Spleen (tissue), 7 donors: ENCODE measurements around the gene SORCS2.

Experiments used
- CTCF ChIP-seq, 11 experiments: fragments of 200-600 bp in 7 of 11; fragments of 450-650 bp in 4 of 11; sonication (generic) in 4 of 11; IDR thresholded peaks in 8 of 11; conservative IDR thresholded peaks in 3 of 11; 1 replicate in 7 of 11; 2 replicates in 4 of 11; pipeline versions ENCODE4 v1.4.0 to v1.8.0; 2016 to 2021; ENCODE audit warnings: antibody characterized with exemption in 11 of 11, inconsistent platforms in 4 of 11, mild to moderate bottlenecking in 1 of 11
- POLR2AphosphoS5 ChIP-seq, 3 donors: sonication (generic); formaldehyde crosslinking; IDR thresholded peaks; one replicate each; pipeline ENCODE4 v1.5.1; 2017; ENCODE audit warnings: antibody characterized with exemption in 3 of 3
- donor health status: DM: no; HTN: no; CAD: no; lungs with moderate emphysema.
- donor health status: DM: no; HTN: no; CAD: no.
- donor health status: DM: no; HTN: no; CAD: no.

GRCh38 chr4:7513671-7514070 lies 321.3 kb downstream of the SORCS2 start:
- TF ChIP-seq CTCF (IDR thresholded peaks at IDR 0.05 in 8 of 11, conservative IDR thresholded peaks at IDR 0.05 in 3 of 11) = no peak
- TF ChIP-seq POLR2AphosphoS5 (IDR thresholded peaks at IDR 0.05) = no peak
